ENCODE results near the gene EEFSEC.
A peak's percentile ranks its signal among the peaks of the same experiment; 100 is the strongest.

The EEFSEC gene

GRCh38 chr3:128170866-128171516 lies 17.7 kb downstream of the EEFSEC start:
- no peaks in the 10 kb centered on the region for H3K27me3 ChIP-seq (replicated peaks; ENCODE audit: insufficient read depth, low read length)
- no peak overlapping the region for H3K4me3 ChIP-seq (ENCODE audit: low read length)
- H3K27ac ChIP-seq (ENCODE audit: low read length), result no peak overlapping the region
- no peaks in the 10 kb centered on the region for H3F3A ChIP-seq (ENCODE audit: insufficient read depth, low read length)
- no peak overlapping the region for H3K9ac ChIP-seq (ENCODE audit: low read length)
- TF ChIP-seq CTCF (IDR thresholded peaks at IDR 0.05; ENCODE audit: low read length), result peak; percentile 2; the same call in 1 of the 2 replicates
- TF ChIP-seq EZH2 (optimal IDR thresholded peaks at IDR 0.05; ENCODE audit: low read depth, low read length), result no peak
- H3K4me1 ChIP-seq (ENCODE audit: low read length), result 0 out of 2 replicates have a peak, but pooled peaks cover 3% of the 10 kb centered on the region
- no peaks in the 10 kb centered on the region for H3K9me2 ChIP-seq (replicated peaks; ENCODE audit: insufficient read depth, low read length)
- no peak overlapping the region for H3K4me2 ChIP-seq (ENCODE audit: low read depth, low read length)
- H3K79me2 ChIP-seq (ENCODE audit: low read length), result peaks cover 41% of the 10 kb centered on the region
- no peak for DNase-seq
- no peaks in the 10 kb centered on the region for H3K36me3 ChIP-seq (replicated peaks; ENCODE audit: insufficient read depth, low read length)
- H2AFZ ChIP-seq (ENCODE audit: low read length), result no peak overlapping the region
- no peaks in the 10 kb centered on the region for H3K9me3 ChIP-seq (replicated peaks; ENCODE audit: insufficient read depth, low read length)
- H4K20me1 ChIP-seq (ENCODE audit: insufficient read depth, low read length), result no peaks in the 10 kb centered on the region

GRCh38 chr3:128173200-128173599 lies 19.9 kb downstream of the EEFSEC start:
- Histone ChIP-seq H3F3A (ENCODE audit: insufficient read depth, low read length) (no peaks in the 10 kb centered on the region), H3K9ac (ENCODE audit: low read length) (no peak overlapping the region), H3K4me3 (ENCODE audit: low read length) (no peak overlapping the region), H3K9me2 (replicated peaks; ENCODE audit: insufficient read depth, low read length) (no peaks in the 10 kb centered on the region), H3K27me3 (replicated peaks; ENCODE audit: insufficient read depth, low read length) (no peaks in the 10 kb centered on the region), H3K36me3 (replicated peaks; ENCODE audit: insufficient read depth, low read length) (no peaks in the 10 kb centered on the region), H3K4me2 (ENCODE audit: low read depth, low read length) (no peak overlapping the region), H3K4me1 (ENCODE audit: low read length) (0 out of 2 replicates have a peak, but pooled peaks cover 3% of the 10 kb centered on the region), H3K79me2 (ENCODE audit: low read length) (peaks cover 32% of the 10 kb centered on the region), H3K9me3 (replicated peaks; ENCODE audit: insufficient read depth, low read length) (no peaks in the 10 kb centered on the region), H3K27ac (ENCODE audit: low read length) (no peak overlapping the region), H2AFZ (ENCODE audit: low read length) (no peak overlapping the region), H4K20me1 (ENCODE audit: insufficient read depth, low read length) (no peaks in the 10 kb centered on the region)
- DNase-seq, result no peak
- TF ChIP-seq CTCF (IDR thresholded peaks at IDR 0.05; ENCODE audit: low read length) (no peak), EZH2phosphoT487 (IDR thresholded peaks at IDR 0.05; ENCODE audit: low read length) (no peak), EZH2 (optimal IDR thresholded peaks at IDR 0.05; ENCODE audit: low read depth, low read length) (no peak)

DNA sequence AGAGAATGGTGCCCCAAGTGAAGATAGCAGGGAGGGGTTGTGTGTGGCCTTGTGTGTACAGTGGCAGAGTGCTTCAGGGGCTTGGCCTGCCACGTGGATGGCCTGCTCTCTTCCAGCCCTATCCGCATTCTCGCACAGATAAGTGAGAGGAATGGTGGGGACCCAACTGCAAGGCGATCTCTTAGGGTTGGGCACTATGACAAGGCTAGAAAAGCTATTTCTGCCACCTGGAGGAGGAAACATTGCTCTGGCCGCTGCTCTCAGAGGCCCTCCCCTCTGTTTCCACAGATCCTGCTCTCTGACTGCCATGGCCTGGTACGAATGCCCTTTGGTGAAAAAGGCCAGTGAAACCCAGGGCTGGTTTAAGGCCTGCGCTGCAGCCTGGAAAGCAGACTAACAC lies 20.6 kb downstream of the EEFSEC start:
- no peak overlapping the region for H3K4me2 ChIP-seq (ENCODE audit: low read depth, low read length)

More for the DNA sequence above, 20.6 kb downstream of the EEFSEC start:
- TF ChIP-seq CTCF (IDR thresholded peaks at IDR 0.05; ENCODE audit: low read length), result no peak
- no peak for TF ChIP-seq EZH2 (optimal IDR thresholded peaks at IDR 0.05; ENCODE audit: low read depth, low read length)
- no peak for TF ChIP-seq EZH2phosphoT487 (IDR thresholded peaks at IDR 0.05; ENCODE audit: low read length)
- H3K36me3 ChIP-seq (replicated peaks; ENCODE audit: insufficient read depth, low read length), result no peaks in the 10 kb centered on the region
- H4K20me1 ChIP-seq (ENCODE audit: insufficient read depth, low read length), result no peaks in the 10 kb centered on the region
- H2AFZ ChIP-seq (ENCODE audit: low read length), result no peak overlapping the region
- H3K9ac ChIP-seq (ENCODE audit: low read length), result no peak overlapping the region
- H3K4me1 ChIP-seq (ENCODE audit: low read length), result 0 out of 2 replicates have a peak, but pooled peaks cover 3% of the 10 kb centered on the region
- no peak overlapping the region for H3K27ac ChIP-seq (ENCODE audit: low read length)
- no peak for DNase-seq
- H3F3A ChIP-seq (ENCODE audit: insufficient read depth, low read length), result no peaks in the 10 kb centered on the region
- H3K4me3 ChIP-seq (ENCODE audit: low read length), result no peak overlapping the region
- no peaks in the 10 kb centered on the region for H3K9me3 ChIP-seq (replicated peaks; ENCODE audit: insufficient read depth, low read length)
- H3K27me3 ChIP-seq (replicated peaks; ENCODE audit: insufficient read depth, low read length), result no peaks in the 10 kb centered on the region
- H3K79me2 ChIP-seq (ENCODE audit: low read length), result peaks cover 30% of the 10 kb centered on the region
- H3K9me2 ChIP-seq (replicated peaks; ENCODE audit: insufficient read depth, low read length), result no peaks in the 10 kb centered on the region

Data from MM.1S (cell line).